ENCODE measurements around the gene OPTC.

The OPTC gene

DNA sequence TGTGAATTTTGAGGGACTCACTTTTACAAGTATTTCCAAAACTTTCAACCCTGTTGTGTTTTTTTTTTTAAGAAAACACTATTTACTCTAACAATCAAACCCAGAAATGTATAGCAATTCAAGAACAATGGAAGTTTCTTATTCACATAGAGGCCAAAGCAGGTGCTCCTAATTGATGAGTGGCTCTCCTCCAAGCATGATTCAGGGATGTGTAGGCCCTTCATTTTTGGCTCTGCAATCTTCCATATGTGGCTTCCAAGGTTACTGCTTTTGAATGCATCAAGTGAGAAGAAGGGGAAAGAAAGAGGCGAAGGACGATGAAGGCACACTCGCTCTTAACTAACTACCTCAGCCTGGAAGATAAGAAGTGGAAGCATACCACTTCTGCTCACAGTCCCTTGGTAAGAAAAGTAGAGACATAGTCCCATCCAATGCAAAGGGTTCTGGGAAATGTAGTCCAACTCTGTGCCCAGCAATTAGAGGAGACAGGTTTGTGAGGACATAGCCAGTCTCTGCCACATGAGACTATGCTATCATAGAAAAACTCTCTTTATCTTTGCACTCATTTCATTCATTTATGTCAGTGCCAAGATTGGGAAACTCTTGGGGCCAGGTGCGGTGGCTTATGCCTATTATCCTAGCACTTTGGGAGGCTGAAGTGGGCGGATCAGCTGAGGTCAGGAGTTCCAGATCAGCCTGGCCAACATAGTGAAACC lies 46.0 kb downstream of the OPTC start:
- no peak for DNase-seq

DNA sequence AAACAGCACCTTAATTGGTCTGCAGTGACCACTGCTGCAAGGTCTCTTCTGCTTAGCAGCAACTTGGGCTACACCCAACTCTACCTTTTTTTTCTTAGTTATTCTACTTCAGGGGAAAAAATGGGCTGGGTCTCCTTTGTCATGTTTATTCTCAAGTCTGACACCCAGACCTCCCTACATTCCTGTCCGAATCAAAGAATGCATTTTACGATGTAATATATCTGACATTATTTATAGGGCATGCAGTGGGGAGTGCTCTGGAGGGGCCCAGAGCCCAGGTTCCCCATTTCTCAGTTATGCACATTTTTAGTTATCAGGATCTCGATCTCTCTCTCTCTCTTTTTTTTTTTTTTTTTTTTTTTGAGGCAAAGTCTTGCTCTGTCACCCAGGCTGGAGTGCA lies 50.5 kb downstream of the OPTC start:
- no peak for DNase-seq

DNA sequence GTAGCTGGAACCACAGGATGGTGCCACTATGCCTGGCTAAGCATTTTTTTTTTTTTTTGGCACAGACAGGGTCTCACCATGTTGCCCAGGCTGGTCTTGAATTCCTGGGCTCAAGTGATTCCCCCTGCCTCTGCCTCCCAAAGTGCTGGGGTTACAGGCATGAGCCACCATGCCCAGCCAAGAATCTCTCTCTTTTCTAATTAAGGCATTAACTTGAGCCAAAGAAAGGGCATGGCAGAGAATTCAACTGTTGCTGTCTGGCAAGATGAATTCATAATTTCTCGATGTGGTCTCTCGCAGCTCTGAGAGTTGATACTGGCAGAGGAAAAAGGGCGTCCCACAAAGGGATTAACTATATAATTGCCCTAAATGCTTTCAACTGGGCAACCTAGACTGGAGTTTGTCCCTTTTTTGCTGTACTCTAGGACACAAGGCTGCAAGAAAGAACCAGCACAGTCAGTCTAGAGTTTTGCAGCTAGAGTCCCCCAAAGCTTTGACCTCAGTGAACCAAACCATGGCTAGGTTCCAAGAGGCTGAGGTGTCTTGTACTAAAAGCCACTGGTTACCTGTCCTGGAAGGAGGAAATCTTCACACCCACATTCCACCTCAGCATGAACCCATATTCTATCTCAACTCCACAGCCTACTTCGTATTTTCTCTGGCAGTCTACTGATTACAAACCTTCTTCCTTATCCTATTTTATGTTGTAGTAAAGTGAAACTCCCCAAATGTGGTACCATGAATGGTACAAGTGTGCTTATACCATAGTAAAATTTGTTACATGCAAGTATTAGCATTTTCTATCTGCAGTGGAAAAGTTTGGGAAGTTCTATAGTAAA lies 51.2 kb downstream of the OPTC start:
- DNase-seq = no peak

DNA sequence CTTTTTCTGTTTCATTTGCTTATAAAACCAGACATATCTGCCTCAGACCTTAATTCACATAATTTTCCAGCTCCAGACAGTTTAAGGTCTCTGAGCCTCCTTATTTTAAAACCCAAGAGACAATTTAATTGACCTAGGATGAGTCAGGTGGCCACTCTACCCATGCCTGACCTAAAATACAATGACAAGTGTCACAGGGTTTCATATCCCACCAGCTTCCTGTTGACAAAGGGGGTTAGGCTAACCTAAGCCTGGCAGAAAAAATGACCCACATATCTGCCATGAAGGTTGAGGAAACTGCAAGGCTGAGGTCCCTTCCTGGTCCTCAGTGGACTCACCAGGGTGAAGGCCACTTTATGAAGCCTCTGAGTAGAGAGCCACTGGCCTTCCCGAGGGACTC lies 52.3 kb downstream of the OPTC start:
- DNase-seq = no peak

DNA sequence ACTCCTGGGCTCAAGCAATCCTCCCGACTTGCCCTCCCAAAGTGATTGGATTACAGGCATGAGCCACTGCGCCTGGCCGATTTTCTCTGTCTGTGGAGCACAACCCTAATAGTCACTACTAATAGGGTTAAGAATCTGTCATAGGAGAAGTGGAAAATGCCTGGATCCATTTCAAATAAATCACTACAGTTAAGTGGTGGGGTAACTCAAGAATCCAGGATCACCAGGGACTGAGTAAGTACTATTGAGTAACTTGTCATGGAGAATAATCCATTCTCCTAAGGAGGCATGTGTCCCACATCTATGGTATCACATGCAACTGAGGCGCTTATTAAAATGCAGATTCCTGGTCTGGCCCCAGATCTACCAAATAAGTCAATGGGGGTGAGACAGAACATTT lies 53.2 kb downstream of the OPTC start:
- no peak for DNase-seq

DNA sequence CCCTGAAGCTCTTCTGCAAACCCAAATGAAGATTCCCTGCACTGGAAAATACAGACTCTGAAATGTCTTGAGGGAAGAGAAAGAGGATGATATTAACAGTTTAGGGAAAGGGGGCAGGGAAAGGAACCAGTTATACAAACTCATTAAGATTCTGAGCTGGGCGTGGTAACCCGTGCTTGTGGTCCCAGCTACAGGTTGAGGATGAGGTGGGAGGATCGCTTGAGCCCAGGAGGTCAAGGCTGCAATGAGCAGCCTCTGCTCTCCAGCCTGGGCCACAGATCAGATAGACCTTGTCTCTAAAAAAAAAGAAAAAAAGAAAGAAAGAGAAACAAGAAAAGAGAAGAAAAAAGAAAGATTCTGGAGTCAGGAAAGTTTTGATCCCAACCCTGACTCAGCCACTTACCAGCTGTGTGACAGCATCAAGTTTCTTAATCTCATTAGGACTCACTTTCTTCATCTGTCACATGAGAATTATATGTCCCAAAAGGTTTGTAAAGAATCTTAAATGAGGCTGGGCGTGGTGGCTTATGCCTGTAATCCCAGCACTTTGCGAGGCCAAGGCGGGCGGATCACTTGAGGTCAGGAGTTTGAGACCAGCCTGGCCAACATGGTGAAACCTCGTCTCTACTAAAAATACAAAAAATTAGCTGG lies 53.9 kb downstream of the OPTC start:
- DNase-seq = no peak

DNA sequence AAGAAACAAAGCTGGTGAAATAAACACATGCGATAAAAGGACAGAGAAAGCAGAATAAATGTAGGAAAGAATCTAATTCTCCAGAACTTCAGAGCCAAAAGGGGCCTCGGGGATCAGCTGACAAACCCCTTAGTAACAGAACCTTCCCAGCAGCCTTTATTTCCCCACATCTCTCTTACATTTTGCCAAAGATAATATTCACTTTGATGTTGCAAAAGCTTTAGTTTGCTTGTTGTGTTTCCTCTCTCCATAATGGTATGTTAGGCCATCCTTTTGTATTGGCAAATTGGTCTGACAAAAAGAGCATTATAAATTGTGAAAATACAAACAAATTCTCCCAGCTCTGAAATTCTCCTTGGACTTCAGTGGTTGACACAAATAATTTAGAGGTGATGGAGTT lies 54.9 kb downstream of the OPTC start:
- no peak for DNase-seq

DNA sequence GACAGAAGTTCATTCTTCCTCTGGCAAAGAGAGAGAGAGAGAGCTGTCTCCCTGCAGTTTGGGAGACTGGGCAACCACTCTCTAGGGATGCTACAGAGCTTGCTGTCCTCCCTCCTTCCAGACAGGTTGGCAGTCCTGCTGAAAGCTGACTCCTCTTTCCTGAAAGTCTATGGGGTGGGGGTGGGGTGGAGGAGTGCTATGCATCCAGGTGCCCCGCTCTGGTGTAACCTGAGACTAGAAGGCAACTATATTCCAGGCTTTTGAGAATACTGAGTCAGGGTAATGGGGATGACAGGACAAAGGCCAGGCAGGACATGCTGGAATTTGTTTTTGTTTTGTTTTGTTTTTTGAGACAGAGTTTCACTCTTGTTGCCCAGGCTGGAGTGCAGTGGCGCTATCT lies 55.4 kb downstream of the OPTC start:
- DNase-seq = no peak

DNA sequence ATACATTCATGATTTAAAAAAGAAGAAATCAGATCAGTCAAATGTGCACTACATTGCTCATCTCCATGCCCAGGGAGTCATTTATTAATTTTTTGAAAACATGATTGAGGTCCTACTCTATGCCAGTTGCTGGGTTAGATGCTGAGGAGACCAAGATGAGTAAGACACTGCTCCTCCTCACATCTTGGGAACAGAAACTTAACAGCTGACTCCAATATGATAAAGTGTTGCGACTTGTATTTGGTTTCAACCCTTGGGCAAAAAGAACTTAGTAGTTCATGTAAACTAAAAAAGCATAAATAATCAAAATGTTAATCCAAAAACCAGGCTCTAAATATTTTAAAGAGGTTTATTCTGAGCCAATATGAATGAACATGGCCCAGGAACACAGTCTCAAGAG lies 56.9 kb downstream of the OPTC start:
- DNase-seq = no peak

DNA sequence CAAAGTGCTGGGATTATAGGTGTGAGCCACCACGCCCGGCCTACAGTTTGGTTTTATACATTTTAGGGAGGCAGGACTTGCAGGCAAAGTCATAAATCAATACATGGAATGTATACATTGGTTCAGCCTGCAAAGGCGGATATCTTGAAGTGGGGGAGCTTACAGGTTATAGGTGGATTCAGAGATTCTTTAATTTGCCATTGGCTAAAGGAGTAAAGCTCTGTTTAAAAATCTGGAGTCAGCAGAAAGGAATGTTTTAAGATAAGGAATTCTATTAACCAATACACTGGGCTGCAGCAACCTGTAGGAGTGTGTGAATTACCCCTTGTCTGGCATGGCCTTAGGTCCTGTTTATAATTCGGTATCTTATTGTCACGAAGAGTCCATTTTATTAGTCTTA lies 57.6 kb downstream of the OPTC start:
- DNase-seq = no peak

DNA sequence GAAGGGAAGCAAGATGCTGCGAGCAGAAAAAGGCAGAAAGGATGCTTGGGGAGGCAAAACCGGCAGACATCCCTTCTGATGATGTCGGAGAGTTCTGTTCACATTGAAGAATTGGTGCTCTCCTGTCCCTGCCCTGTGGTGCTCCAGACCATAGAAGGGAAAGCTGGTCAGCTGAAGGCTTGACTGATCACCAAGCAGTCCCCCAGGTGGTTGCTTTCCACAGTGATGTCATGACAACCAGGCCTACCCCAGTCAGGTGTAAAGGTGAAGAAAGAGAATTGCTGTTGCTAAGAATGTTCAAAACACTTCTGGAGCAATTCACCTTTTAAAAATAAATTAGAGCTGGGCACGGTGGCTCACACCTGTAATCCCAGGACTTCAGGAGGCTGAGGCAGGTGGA lies 59.5 kb downstream of the OPTC start:
- no peak for DNase-seq

DNA sequence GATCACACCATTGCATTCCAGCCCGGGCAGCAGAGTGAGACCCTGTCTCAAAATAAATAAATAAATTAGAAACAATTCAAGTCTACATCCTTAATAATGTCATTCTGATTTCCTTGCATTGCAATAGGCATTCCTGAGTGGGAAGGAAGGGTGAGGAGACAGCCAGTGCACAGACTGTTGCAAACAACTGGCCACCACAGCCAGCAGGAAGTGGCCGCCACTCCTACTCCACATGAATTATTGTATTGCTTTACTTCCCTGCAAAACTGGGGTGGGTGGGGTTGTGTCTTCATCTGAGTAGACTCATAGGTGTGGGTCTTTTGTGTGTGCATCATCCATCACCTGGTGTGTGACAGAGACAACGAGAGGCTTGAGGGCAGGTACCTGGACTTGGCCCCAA lies 60.1 kb downstream of the OPTC start:
- DNase-seq = no peak

DNA sequence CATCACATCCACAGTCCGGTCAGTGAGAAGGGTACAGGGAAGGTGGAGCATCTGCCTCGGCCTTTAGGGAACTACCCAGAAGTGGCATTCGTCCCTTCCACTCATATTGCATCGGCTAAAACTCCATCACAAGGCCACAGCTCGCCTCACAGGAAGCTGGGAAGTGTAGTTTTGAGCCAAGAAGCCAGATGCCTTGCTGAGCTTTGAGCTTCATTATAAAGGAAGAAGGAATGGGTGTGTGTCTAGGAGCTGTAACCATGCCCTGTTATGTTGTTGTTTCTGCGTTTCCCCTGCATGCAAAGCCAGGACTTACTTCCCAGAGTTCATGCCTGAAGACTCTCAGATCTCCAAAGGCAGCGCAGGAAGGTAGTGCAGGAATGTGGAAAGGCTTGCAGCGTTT lies 61.1 kb downstream of the OPTC start:
- no peak for DNase-seq

DNA sequence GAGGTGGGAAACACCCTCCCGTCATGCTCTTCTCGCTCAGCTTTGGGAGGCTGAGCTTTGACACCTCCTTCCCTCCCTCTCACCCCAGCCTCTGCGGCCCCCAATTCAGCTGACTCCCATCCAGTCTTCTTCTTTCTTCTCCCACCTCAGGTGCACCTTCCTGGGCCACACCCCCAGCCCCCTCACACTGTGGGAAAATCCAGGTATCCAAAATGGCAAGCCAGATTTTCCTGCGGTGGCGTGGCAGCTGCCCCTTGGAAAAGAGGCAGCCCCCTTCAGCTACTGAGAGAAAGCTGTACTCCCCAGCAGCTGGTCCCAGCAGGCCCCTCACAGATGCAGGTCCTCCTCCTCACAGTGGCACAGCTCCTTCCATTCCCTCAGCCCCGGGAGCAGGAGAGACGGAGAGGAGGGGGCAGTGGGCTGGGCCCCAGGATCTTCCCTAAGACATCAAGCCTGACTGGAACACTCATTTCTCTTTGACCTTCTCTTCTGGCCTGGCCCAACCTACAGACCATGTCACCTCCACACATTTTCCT lies 61.6 kb downstream of the OPTC start:
- DNase-seq = no peak

DNA sequence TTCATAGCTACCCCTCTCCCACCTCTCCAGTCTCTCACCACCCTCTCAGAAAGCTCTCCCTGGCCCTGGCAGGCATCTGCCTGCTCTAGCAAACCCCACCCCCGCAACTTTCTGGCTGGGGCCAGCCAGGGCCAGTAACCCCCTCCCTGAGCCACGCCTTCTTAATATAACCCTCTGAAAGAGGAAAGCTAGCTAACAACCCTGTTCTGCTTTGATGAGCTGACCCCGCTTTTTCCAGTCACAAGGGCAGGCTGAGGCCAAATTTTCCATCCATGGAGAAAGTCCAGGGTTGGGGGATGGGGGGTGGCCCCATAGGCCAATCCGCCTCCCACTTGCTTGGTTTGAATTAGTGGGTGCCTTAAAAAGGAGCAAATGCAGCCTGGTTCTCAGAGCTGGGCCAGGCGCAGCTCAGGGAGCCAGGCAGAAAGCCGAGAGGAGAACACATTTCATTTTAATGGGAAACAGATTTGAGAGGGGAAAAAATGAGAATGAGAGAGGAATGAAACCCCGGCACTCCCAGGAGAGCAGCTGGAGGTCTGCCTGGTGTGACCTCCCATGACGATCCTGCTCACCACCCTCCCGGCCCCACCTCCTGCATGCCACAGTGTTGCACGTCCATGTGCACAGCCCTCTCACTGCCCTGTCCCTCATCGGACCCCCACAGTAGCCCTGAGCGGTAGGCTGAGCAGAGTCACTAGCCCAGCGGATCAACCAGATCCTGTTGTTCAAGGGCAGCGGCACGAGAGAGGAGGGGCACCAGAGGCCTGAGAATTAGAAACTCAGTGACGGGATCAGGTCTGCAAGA lies 62.3 kb downstream of the OPTC start:
- no peak for DNase-seq

DNA sequence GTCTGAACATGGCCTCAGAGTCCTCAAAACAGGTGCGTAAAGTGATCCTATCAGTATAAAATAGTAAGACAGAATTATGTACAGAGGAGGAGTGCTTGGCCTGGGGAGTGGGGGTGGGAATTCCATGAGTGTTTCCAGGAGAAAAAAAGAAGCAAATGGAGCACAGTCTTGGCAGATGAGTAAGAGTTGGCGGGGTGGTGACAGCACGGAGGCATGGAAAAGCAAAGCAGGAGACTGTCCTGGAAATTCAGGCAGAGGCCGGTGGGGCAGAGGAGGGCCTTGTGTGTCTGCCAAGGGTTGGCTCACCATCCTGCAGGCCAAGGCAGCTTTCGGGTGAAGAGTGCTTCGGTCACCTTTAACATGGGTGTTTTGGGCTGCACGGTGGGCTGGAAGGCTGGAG lies 63.4 kb downstream of the OPTC start:
- no peak for DNase-seq

DNA sequence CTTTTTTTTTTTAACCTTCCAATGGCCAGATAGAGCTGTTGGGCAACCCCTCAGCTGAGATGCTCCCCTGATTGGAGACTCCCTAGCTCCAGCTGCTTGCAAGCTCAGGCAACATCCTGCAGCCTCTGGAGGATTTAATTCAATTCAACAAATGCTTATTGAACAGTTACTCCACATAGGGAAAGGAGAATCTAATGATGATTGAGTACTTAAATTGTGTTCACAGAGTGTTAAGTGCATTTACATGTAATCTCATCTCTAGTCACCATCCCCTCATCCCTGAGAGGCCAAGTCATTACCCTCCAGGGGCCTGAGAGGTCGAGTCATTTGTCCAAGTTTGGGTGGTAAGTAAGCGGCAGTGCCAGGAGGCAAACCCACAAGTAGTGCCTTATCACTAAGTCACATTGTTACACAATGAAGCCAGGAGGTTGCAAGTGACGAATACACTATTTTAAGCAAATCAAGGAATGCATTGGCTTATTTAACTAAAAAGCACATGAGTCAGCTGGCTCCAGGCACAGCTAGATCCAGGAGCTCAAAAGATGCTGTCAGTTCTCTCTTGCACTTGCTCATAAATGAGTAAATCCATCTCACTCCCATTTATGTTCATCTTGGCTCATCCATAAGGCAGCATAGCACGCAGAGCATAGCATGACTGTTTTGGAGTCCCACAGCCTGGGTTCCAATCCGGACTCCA lies 64.3 kb downstream of the OPTC start:
- no peak for DNase-seq
